Nucleus accumbens (tissue), 56 donors: ENCODE measurements around the gene ARHGEF18.
A peak's percentile ranks its signal among the peaks of the same experiment; 100 is the strongest.

Experiments used
- DNase-seq, 56 donors: peaks; one replicate each; lab custom pipeline; 2025; lab: John Stamatoyannopoulos, UW

ARHGEF18 gene

DNA sequence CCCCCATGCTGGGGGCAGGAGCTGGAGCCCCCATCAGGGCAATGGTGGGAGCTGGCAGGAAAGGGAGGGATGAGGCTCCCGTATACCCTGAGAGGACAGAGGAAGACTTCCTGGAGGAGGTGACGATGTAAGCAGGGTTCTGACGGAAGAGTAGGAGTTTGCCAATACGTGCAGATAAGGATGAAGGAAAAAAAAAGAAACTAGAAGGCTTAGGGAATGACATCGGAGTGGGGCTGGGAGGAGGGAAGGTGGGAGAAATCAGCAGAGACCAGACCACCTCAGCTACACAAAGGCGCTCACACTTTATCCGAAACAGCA is 32.3 kb downstream of the ARHGEF18 start:
- DNase-seq, result no peak

DNA sequence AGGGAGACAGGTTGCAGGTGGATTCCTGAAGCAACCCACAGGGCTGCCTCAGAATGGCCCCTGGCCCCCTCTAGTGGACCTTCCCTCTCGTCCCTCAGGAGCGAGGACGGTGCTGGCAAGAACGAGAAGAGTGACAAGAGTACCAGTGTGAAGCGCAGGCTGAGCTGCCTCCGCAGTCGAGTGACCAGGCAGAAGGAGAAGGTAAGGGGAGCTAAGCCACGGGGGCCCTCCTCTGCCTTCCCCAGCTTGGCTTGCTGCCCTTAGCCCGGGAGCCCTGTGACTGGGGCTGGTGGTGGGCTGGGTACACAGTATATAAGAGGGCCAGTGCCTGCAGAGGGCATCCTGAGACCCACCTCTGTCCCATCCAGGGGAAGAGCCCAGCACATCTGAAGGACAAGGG is 34.0 kb downstream of the ARHGEF18 start:
- no peak for DNase-seq

- no peak for DNase-seq
Observed at GRCh38 chr19:7383284-7383683, 34.5 kb downstream of the ARHGEF18 start.

DNA sequence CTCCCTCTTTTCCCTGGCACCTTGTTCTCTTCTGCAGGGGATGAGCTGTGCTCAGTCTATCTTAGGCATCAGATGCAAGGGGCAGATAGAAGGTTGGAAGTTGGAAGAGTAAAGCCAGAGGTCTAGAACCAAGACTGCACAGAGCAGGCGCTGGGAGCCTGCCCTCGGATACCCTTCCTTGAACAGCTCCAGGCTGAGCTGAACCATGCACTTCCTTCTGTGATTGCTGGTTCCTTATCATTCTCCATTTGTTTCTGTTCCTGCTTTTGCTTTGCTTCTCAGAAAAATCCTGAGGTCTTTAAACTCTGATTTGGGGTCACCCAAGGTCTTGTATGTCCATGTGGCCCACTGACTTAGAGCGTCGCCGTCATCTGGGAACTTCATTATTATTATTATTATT is 36.3 kb downstream of the ARHGEF18 start:
- no peak for DNase-seq

DNA sequence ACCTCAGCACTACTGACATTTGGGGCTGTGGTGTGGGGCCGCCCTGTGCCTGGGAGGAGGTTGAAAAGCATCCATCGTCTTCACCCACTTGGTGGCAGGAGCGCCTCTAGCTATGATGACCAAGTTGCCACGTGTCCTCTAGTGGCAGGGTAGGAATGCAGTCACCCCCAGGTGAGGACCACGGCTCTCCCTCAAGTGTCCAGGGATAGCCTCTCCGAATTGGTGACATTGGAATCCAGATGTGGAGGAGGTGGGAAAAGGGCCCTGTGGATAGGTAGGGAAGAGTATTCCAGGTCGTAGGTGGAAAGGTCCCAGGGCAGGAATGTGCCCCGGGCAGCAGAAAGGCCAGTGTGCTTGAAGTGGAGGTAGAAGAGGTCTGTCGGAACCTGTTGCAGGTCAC is 37.6 kb downstream of the ARHGEF18 start:
- DNase-seq, result no peak

DNA sequence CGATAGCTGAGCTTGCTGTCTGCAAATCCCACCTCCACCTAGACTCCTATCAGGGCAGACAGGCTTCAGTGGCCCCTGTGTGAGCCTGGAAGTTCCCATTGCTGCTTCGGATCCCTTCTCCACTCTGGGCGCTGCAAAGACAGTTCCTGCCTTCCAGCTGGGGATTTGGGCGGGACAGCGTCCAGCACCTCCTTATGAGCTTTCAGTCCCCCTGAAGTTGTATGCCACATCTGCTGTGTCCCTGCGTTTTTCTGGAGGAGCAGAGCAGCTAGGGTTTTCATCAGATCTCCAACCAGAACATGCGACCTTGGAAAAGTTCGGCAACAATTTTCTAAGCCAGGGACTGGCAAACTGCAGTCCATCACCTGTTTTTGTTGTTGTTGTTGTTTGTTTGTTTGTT is 38.0 kb downstream of the ARHGEF18 start:
- DNase-seq, result no peak

- DNase-seq, result peak in 5 of 56 donors; percentile 5 to 36 (median 9)
Observed at GRCh38 chr19:7391218-7391670, 42.5 kb downstream of the ARHGEF18 start.

GRCh38 chr19:7393459-7393858 is 44.7 kb downstream of the ARHGEF18 start:
- DNase-seq, result no peak

DNA sequence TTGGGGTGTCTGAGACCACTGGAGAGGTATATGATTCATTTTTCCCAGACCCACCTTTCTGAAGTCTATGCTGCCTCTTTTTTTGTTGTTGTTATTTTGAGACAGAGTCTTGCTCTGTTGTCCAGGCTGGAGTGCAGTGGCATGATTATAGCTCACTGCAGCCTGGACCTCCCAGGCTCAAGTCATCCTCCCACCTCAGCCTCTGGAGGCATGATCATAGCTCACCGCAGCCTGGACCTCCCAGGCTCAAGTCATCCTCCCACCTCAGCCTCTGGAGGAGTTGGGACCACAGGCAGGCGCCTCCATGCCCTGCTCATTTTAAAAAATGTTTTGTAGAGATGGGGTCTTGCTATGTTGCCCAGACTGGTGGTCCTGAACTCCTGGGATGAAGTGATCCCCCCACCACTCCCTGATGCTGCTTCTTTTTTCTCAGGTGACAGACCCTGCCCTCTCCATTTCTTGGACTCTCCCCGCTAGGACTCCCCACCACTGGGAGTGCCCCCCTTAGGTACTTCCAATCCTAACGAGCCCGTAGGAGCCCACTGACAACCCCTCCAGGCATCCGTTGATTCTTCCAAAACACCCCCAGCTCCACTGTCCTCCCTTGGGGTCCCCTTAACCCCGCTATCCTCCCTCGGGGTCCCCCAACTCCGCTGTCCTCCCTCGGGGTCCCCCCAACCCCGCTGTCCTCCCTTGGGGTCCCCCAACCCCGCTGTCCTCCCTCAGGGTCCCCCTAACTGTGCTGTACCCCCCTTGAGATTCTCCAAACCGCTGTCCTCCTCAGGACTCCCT is 45.4 kb downstream of the ARHGEF18 start:
- DNase-seq, result no peak

DNA sequence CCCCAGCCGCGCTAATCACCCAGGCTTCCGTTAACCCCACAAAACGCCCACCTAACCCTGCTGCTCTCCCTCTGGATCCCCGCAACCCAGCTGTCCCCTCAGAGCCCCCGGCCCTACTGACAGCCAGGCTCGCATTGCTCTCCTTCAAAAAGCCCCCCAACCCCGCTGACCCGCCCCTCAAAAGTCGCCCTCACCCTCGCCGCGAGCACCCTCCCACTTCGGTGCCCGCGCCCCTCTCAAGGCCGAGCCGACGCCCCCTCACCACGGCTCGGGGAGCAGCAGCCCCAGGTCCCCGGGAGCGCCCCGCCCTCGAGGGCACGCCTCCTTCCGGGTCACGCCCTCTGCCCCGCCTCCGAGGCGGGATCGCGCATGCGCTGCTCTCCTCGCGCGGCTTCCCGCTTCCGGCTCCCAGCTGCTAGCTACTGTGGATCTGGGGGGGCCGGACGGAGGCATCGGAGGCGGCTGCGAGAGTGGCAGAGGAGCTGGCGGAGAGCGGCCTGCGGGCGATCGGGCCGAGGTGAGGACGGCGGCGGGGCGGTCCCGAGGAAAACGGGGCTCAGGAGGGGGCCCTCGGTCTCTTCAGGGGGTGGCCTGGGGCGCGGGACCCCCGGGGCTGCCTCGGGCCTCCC is 46.1 kb downstream of the ARHGEF18 start:
- peak; percentile 47 to 96 (median 90) for DNase-seq

- peak in 6 of 56 donors; percentile 32 to 61 (median 39) for DNase-seq
Observed at GRCh38 chr19:7395360-7396066, 46.8 kb downstream of the ARHGEF18 start.

DNA sequence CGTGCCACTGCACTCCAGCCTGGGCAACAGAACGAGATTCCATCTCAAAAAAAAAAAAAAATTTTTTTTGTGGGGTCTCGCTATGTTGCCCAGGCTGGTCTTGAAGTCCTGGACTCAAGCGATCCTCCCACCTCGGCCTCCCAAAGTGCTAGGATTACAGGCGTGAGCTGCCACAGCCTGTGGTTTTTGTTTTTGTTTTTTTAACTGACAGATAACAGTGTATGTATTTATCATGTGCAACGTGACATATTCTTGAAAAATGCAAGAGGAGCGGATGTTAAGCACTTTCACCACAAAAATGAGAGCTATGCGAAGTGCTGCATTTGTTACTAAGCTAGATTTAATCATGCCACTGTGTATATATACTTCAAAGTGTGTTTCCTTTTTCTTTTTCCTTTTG is 49.0 kb downstream of the ARHGEF18 start:
- no peak for DNase-seq
